HepG2 (cell line): ENCODE results near the gene PRCP. TPM values are rescaled to one million over a fixed set of nuclear protein-coding genes. Genes with fewer than 3 reads are reported as not detected.

Experiments
- BCL6 ChIP-seq: IDR thresholded peaks from 2 replicates; pipeline ENCODE4 v1.6.1; 2016; ENCODE audit warnings: missing genetic modification reagents, missing compliant biosample characterization
- CREM ChIP-seq, 2 experiments: sonication (generic) in 1 of 2; formaldehyde crosslinking in 1 of 2; IDR thresholded peaks; 2 replicates each; pipeline versions ENCODE4 v1.4.0 to v1.6.1; 2016 to 2020; ENCODE audit warnings: antibody characterized with exemption in 1 of 2, mild to moderate bottlenecking in 1 of 2, missing genetic modification reagents in 1 of 2
- FOXK1 ChIP-seq: sonication (generic); formaldehyde crosslinking; IDR thresholded peaks from 2 replicates; pipeline ENCODE4 v1.4.0; 2020; ENCODE audit warnings: low read depth, missing genetic modification reagents, borderline replicate concordance
- MAFF ChIP-seq: IDR thresholded peaks from 2 replicates; pipeline ENCODE4 v1.6.1; 2011; ENCODE audit warnings: low read depth, low read length, improper control_type of control experiment
- MED1 ChIP-seq: sonication (generic); formaldehyde crosslinking; IDR thresholded peaks from 2 replicates; pipeline ENCODE4 v1.4.0; 2020; ENCODE audit warnings: missing genetic modification reagents
- MIER2 ChIP-seq: IDR thresholded peaks from 2 replicates; pipeline ENCODE4 v1.6.1; 2016; ENCODE audit warnings: missing biosample characterization, missing genetic modification reagents
- MXD4 ChIP-seq: IDR thresholded peaks from 2 replicates; pipeline ENCODE4 v1.6.1; 2016; ENCODE audit warnings: mild to moderate bottlenecking, missing biosample characterization, missing genetic modification reagents
- POLR2A ChIP-seq, 2 experiments: IDR thresholded peaks; 2 replicates each; pipeline ENCODE4 v1.6.1; 2011; ENCODE audit warnings: low read depth in 2 of 2, low read length in 2 of 2, mild to moderate bottlenecking in 1 of 2, moderate library complexity in 1 of 2; ENCODE audit not compliant: insufficient read depth in 1 of 2
- RAD21 ChIP-seq: fragments of 450-650 bp; formaldehyde crosslinking; IDR thresholded peaks from 2 replicates; pipeline ENCODE4 v1.5.0; 2020; ENCODE audit warnings: mild to moderate bottlenecking
- RNF2 ChIP-seq: fragments of 450-650 bp; conservative IDR thresholded peaks from 2 replicates; pipeline ENCODE4 v1.6.1; 2016; ENCODE audit warnings: low read depth
- SIX1 ChIP-seq: sonication (generic); formaldehyde crosslinking; IDR thresholded peaks from 2 replicates; pipeline ENCODE4 v1.4.0; 2020; ENCODE audit warnings: missing genetic modification reagents, borderline replicate concordance
- SKIL ChIP-seq: sonication (generic); formaldehyde crosslinking; IDR thresholded peaks from 2 replicates; pipeline ENCODE4 v1.8.0; 2022; ENCODE audit warnings: missing genetic modification reagents, mild to moderate bottlenecking, moderate library complexity, borderline replicate concordance
- SUZ12 ChIP-seq: fragments of 150-350 bp; IDR thresholded peaks from 2 replicates; pipeline ENCODE4 v1.6.1; 2014; ENCODE audit warnings: low read depth, low read length
- TGIF2 ChIP-seq: IDR thresholded peaks from 2 replicates; pipeline ENCODE4 v1.6.1; 2016; ENCODE audit warnings: control low read depth, missing compliant biosample characterization
- THAP9 ChIP-seq: sonication (generic); formaldehyde crosslinking; IDR thresholded peaks from 2 replicates; pipeline ENCODE4; 2020; ENCODE audit warnings: missing genetic modification reagents, mild to moderate bottlenecking, borderline replicate concordance
- ZNF143 ChIP-seq: sonication (generic); formaldehyde crosslinking; IDR thresholded peaks from 2 replicates; pipeline ENCODE4 v1.4.0; 2020; ENCODE audit warnings: missing genetic modification reagents
- ZNF160 ChIP-seq: sonication (generic); formaldehyde crosslinking; IDR thresholded peaks from 2 replicates; pipeline ENCODE4 v1.8.0; 2022; ENCODE audit warnings: mild to moderate bottlenecking, inconsistent platforms, missing genetic modification reagents
- ZNF414 ChIP-seq: sonication (generic); formaldehyde crosslinking; IDR thresholded peaks from 2 replicates; pipeline ENCODE4 v1.5.0; 2020; ENCODE audit warnings: missing genetic modification reagents
- ZNF441 ChIP-seq: sonication (generic); formaldehyde crosslinking; IDR thresholded peaks from 2 replicates; pipeline ENCODE4 v1.7.0; 2021; ENCODE audit warnings: missing genetic modification reagents, borderline replicate concordance
- ZNF652 ChIP-seq: IDR thresholded peaks from 2 replicates; pipeline ENCODE4 v1.6.1; 2016; ENCODE audit warnings: low read depth, borderline replicate concordance
- ZNF672 ChIP-seq: sonication (generic); formaldehyde crosslinking; IDR thresholded peaks from 2 replicates; pipeline ENCODE4 v1.8.1; 2022; ENCODE audit warnings: missing genetic modification reagents
- polyA plus RNA-seq, 8 experiments: library from polyadenylated mRNA; depleted of rRNA in 3 of 8; stranded (reverse) in 7 of 8; unstranded in 1 of 8; fragments of >200 nt; fragmentation: Illumina TruSeq in 4 of 8; extraction: Trizol in 4 of 8; gene quantifications; 2 replicates each; pipeline versions ENCODE4 v1.2.1 to v1.2.3, GENCODE V29; 2011 to 2016; ENCODE audit warnings: low read depth in 4 of 8, missing spikeins in 1 of 8, mixed read lengths in 1 of 8; ENCODE audit not compliant: insufficient read depth in 1 of 8
- total RNA-seq, 5 experiments: library from RNA; depleted of rRNA; stranded (reverse); fragments of >200 nt; fragmentation: Illumina TruSeq; extraction: Trizol; gene quantifications; 2 replicates each; pipeline ENCODE4 v1.2.3, GENCODE V29; 2016; ENCODE audit warnings: low read depth in 1 of 5
- TF ChIP-seq, protein P1 (sequence below): sonication (generic); formaldehyde crosslinking; conservative IDR thresholded peaks from 2 replicates; pipeline ENCODE4 v1.4.0; 2020; ENCODE audit warnings: missing genetic modification reagents
- TF ChIP-seq, protein P2 (sequence below): sonication (generic); formaldehyde crosslinking; IDR thresholded peaks from 2 replicates; pipeline ENCODE4 v1.5.0; 2020; ENCODE audit warnings: mild to moderate bottlenecking, missing genetic modification reagents, moderate library complexity

PRCP gene
- total and polyA plus RNA-seq, 2 of the 13 experiments (the other 11 are each of a cell fraction or from before 2014, with no cell fraction given): 84.2 to 105 TPM

- TF ChIP-seq, protein P1, sequence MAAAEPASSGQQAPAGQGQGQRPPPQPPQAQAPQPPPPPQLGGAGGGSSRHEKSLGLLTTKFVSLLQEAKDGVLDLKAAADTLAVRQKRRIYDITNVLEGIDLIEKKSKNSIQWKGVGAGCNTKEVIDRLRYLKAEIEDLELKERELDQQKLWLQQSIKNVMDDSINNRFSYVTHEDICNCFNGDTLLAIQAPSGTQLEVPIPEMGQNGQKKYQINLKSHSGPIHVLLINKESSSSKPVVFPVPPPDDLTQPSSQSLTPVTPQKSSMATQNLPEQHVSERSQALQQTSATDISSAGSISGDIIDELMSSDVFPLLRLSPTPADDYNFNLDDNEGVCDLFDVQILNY: no peak
- TF ChIP-seq RNF2 (no peak), MIER2 (CRISPR knock-in tag) (0 out of 2 replicates have a peak, but pooled peaks have one; percentile 26), MED1 (peak; percentile 50; the same call in 1 of the 2 replicates), MAFF (no peak), CREM (IDR thresholded peaks at IDR 0.05) (peak; percentile 38; the same call in 1 of the 2 replicates), CREM (CRISPR knock-in tag; IDR thresholded peaks at IDR 0.05) (no peak), ZNF143 (CRISPR knock-in tag) (no peak), POLR2A (IDR thresholded peaks at IDR 0.05; ENCODE audit: insufficient read depth in 1 of 2, low read depth in 2 of 2, low read length in 2 of 2) (no peak), MXD4 (CRISPR knock-in tag) (no peak), ZNF414 (CRISPR knock-in tag) (no peak), BCL6 (peak; percentile 52; the same call in 1 of the 2 replicates), SKIL (CRISPR knock-in tag) (no peak), TGIF2 (CRISPR knock-in tag) (no peak), FOXK1 (peak; percentile 57; the same call in 1 of the 2 replicates), ZNF160 (no peak), SUZ12 (no peak), THAP9 (no peak), SIX1 (no peak), RAD21 (CRISPR knock-in tag) (no peak), ZNF672 (CRISPR knock-in tag) (no peak), ZNF652 (CRISPR knock-in tag) (no peak), ZNF441 (CRISPR knock-in tag) (no peak)
- TF ChIP-seq, protein P2, sequence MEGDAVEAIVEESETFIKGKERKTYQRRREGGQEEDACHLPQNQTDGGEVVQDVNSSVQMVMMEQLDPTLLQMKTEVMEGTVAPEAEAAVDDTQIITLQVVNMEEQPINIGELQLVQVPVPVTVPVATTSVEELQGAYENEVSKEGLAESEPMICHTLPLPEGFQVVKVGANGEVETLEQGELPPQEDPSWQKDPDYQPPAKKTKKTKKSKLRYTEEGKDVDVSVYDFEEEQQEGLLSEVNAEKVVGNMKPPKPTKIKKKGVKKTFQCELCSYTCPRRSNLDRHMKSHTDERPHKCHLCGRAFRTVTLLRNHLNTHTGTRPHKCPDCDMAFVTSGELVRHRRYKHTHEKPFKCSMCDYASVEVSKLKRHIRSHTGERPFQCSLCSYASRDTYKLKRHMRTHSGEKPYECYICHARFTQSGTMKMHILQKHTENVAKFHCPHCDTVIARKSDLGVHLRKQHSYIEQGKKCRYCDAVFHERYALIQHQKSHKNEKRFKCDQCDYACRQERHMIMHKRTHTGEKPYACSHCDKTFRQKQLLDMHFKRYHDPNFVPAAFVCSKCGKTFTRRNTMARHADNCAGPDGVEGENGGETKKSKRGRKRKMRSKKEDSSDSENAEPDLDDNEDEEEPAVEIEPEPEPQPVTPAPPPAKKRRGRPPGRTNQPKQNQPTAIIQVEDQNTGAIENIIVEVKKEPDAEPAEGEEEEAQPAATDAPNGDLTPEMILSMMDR: peak; percentile 59
Observed at GRCh38 chr11:82818409-82819043, 81.7 kb downstream of the PRCP start (continued).
